HepG2 (cell line): ENCODE measurements around the gene S100A10. TPM values are rescaled to one million over a fixed set of nuclear protein-coding genes. Genes with fewer than 3 reads are reported as not detected.

Source experiments
- CBFB ChIP-seq: sonication (generic); formaldehyde crosslinking; IDR thresholded peaks from 2 replicates; pipeline ENCODE4 v1.4.0; 2020; ENCODE audit warnings: missing genetic modification reagents
- CENPBD1 ChIP-seq: sonication (generic); formaldehyde crosslinking; IDR thresholded peaks from 2 replicates; pipeline ENCODE4 v1.8.0; 2022; ENCODE audit warnings: missing genetic modification reagents, low read depth, mild to moderate bottlenecking, borderline replicate concordance
- ESRRA ChIP-seq: sonication (generic); formaldehyde crosslinking; IDR thresholded peaks from 2 replicates; pipeline ENCODE4 v1.5.1; 2020; ENCODE audit warnings: mild to moderate bottlenecking, low read depth, missing genetic modification reagents
- FOXC1 ChIP-seq: sonication (generic); formaldehyde crosslinking; IDR thresholded peaks from 2 replicates; pipeline ENCODE4 v1.8.0; 2022; ENCODE audit warnings: mild to moderate bottlenecking, missing genetic modification reagents, borderline replicate concordance
- FOXK1 ChIP-seq: sonication (generic); formaldehyde crosslinking; IDR thresholded peaks from 2 replicates; pipeline ENCODE4 v1.4.0; 2020; ENCODE audit warnings: low read depth, missing genetic modification reagents, borderline replicate concordance
- GZF1 ChIP-seq: sonication (generic); formaldehyde crosslinking; IDR thresholded peaks from 2 replicates; pipeline ENCODE4 v1.5.1; 2020; ENCODE audit warnings: mild to moderate bottlenecking, missing genetic modification reagents
- HNRNPLL ChIP-seq: fragments of 200-400 bp; formaldehyde crosslinking; IDR thresholded peaks from 2 replicates; pipeline ENCODE4 v1.6.1; 2017; ENCODE audit warnings: mild to moderate bottlenecking, low read depth, low read length; ENCODE audit not compliant: poor library complexity, severe bottlenecking
- MEIS2 ChIP-seq: sonication (generic); formaldehyde crosslinking; IDR thresholded peaks from 2 replicates; pipeline ENCODE4 v1.9.0; 2021; ENCODE audit warnings: mild to moderate bottlenecking, missing genetic modification reagents
- NFIC ChIP-seq: IDR thresholded peaks from 2 replicates; pipeline ENCODE4 v1.6.1; 2012; ENCODE audit warnings: mild to moderate bottlenecking, low read length, inconsistent platforms
- NR2F2 ChIP-seq: IDR thresholded peaks from 2 replicates; pipeline ENCODE4 v1.6.1; 2012; ENCODE audit warnings: low read depth, inconsistent platforms, borderline replicate concordance
- NR2F6 ChIP-seq, 2 experiments: IDR thresholded peaks; 2 replicates each; pipeline ENCODE4 v1.6.1; 2016; ENCODE audit warnings: antibody characterized with exemption in 1 of 2, mild to moderate bottlenecking in 1 of 2
- POLR2AphosphoS5 ChIP-seq: IDR thresholded peaks from 2 replicates; pipeline ENCODE4 v1.6.1; 2012; ENCODE audit warnings: low read depth, low read length
- RXRB ChIP-seq: IDR thresholded peaks from 2 replicates; pipeline ENCODE4 v1.6.1; 2016; ENCODE audit warnings: borderline replicate concordance, missing genetic modification reagents, missing compliant biosample characterization
- SALL1 ChIP-seq: sonication (generic); formaldehyde crosslinking; IDR thresholded peaks from 2 replicates; pipeline ENCODE4 v1.8.0; 2022; ENCODE audit warnings: mild to moderate bottlenecking, missing genetic modification reagents
- SAP130 ChIP-seq: IDR thresholded peaks from 2 replicates; pipeline ENCODE4 v1.6.1; 2016; ENCODE audit warnings: low read depth
- SOX13 ChIP-seq, 3 experiments: fragments of 450-650 bp in 1 of 3; sonication (generic) in 1 of 3; formaldehyde crosslinking in 1 of 3; IDR thresholded peaks in 2 of 3; conservative IDR thresholded peaks in 1 of 3; 2 replicates each; pipeline versions ENCODE4 v1.5.0 to v1.6.1; 2016 to 2020; ENCODE audit warnings: antibody characterized with exemption in 1 of 3, mild to moderate bottlenecking in 1 of 3, missing compliant biosample characterization in 1 of 3, missing genetic modification reagents in 1 of 3, moderate library complexity in 1 of 3
- SP5 ChIP-seq: IDR thresholded peaks from 2 replicates; pipeline ENCODE4 v1.6.1; 2016; ENCODE audit warnings: low read depth, borderline replicate concordance
- THRA ChIP-seq: sonication (generic); formaldehyde crosslinking; IDR thresholded peaks from 2 replicates; pipeline ENCODE4 v1.4.0; 2020; ENCODE audit warnings: missing genetic modification reagents, borderline replicate concordance
- ZFP62 ChIP-seq: sonication (generic); formaldehyde crosslinking; IDR thresholded peaks from 2 replicates; pipeline ENCODE4 v1.4.0; 2020; ENCODE audit warnings: missing genetic modification reagents
- ZNF180 ChIP-seq: sonication (generic); formaldehyde crosslinking; IDR thresholded peaks from 2 replicates; pipeline ENCODE4 v1.4.0; 2020; ENCODE audit warnings: low read depth, missing genetic modification reagents, borderline replicate concordance
- ZNF232 ChIP-seq: sonication (generic); formaldehyde crosslinking; IDR thresholded peaks from 2 replicates; pipeline ENCODE4 v1.4.0; 2020; ENCODE audit warnings: missing genetic modification reagents, borderline replicate concordance
- ZNF3 ChIP-seq: IDR thresholded peaks from 2 replicates; pipeline ENCODE4 v1.7.0; 2017; ENCODE audit warnings: inconsistent platforms
- ZNF670 ChIP-seq: sonication (generic); formaldehyde crosslinking; IDR thresholded peaks from 2 replicates; pipeline ENCODE4 v1.8.0; 2022; ENCODE audit warnings: mild to moderate bottlenecking, missing genetic modification reagents, borderline replicate concordance
- polyA plus RNA-seq, 8 experiments: library from polyadenylated mRNA; depleted of rRNA in 3 of 8; stranded (reverse) in 7 of 8; unstranded in 1 of 8; fragments of >200 nt; fragmentation: Illumina TruSeq in 4 of 8; extraction: Trizol in 4 of 8; gene quantifications; 2 replicates each; pipeline versions ENCODE4 v1.2.1 to v1.2.3, GENCODE V29; 2011 to 2016; ENCODE audit warnings: low read depth in 4 of 8, missing spikeins in 1 of 8, mixed read lengths in 1 of 8; ENCODE audit not compliant: insufficient read depth in 1 of 8
- total RNA-seq, 5 experiments: library from RNA; depleted of rRNA; stranded (reverse); fragments of >200 nt; fragmentation: Illumina TruSeq; extraction: Trizol; gene quantifications; 2 replicates each; pipeline ENCODE4 v1.2.3, GENCODE V29; 2016; ENCODE audit warnings: low read depth in 1 of 5
- TF ChIP-seq, protein P1 (sequence below): sonication (generic); formaldehyde crosslinking; IDR thresholded peaks from 2 replicates; pipeline ENCODE4 v1.9.0; 2022; ENCODE audit warnings: missing genetic modification reagents, mild to moderate bottlenecking, borderline replicate concordance
- TF ChIP-seq, protein P2 (sequence below): sonication (generic); formaldehyde crosslinking; IDR thresholded peaks from 2 replicates; pipeline ENCODE4 v1.4.0; 2020; ENCODE audit warnings: missing genetic modification reagents

S100A10 gene
- total and polyA plus RNA-seq, 2 of the 13 experiments (the other 11 are each of a cell fraction or from before 2014, with no cell fraction given) = 16.8 to 28.7 TPM

- TF ChIP-seq, protein P1, sequence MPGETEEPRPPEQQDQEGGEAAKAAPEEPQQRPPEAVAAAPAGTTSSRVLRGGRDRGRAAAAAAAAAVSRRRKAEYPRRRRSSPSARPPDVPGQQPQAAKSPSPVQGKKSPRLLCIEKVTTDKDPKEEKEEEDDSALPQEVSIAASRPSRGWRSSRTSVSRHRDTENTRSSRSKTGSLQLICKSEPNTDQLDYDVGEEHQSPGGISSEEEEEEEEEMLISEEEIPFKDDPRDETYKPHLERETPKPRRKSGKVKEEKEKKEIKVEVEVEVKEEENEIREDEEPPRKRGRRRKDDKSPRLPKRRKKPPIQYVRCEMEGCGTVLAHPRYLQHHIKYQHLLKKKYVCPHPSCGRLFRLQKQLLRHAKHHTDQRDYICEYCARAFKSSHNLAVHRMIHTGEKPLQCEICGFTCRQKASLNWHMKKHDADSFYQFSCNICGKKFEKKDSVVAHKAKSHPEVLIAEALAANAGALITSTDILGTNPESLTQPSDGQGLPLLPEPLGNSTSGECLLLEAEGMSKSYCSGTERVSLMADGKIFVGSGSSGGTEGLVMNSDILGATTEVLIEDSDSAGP (CRISPR knock-in tag) = no peak
- TF ChIP-seq FOXK1 (CRISPR knock-in tag) (no peak), ZNF232 (CRISPR knock-in tag) (no peak), FOXC1 (CRISPR knock-in tag) (no peak), SALL1 (no peak), GZF1 (peak; percentile 96; the same call in 1 of the 2 replicates), MEIS2 (CRISPR knock-in tag) (no peak), NFIC (peak; percentile 39; the same call in 1 of the 2 replicates), SAP130 (CRISPR knock-in tag) (0 out of 2 replicates have a peak, but pooled peaks have one; percentile 36), CENPBD1 (CRISPR knock-in tag) (no peak), NR2F2 (no peak), ZNF670 (CRISPR knock-in tag) (no peak), SP5 (CRISPR knock-in tag) (0 out of 2 replicates have a peak, but pooled peaks have one; percentile 15), RXRB (CRISPR knock-in tag) (no peak; the same call in 1 of the 2 replicates), POLR2AphosphoS5 (no peak), ZFP62 (CRISPR knock-in tag) (no peak), CBFB (CRISPR knock-in tag) (no peak), THRA (CRISPR knock-in tag) (no peak), ZNF3 (CRISPR knock-in tag) (no peak), ESRRA (CRISPR knock-in tag) (no peak), SOX13 (IDR thresholded peaks at IDR 0.05) (no peak), SOX13 (CRISPR knock-in tag; conservative IDR thresholded peaks at IDR 0.05 in 1 of 2, IDR thresholded peaks at IDR 0.05 in 1 of 2) (no peak), NR2F6 (IDR thresholded peaks at IDR 0.05) (0 out of 2 replicates have a peak, but pooled peaks have one; percentile 15), NR2F6 (CRISPR knock-in tag; IDR thresholded peaks at IDR 0.05) (peak; percentile 7; the same call in 1 of the 2 replicates), HNRNPLL (no peak), ZNF180 (no peak)
- TF ChIP-seq, protein P2, sequence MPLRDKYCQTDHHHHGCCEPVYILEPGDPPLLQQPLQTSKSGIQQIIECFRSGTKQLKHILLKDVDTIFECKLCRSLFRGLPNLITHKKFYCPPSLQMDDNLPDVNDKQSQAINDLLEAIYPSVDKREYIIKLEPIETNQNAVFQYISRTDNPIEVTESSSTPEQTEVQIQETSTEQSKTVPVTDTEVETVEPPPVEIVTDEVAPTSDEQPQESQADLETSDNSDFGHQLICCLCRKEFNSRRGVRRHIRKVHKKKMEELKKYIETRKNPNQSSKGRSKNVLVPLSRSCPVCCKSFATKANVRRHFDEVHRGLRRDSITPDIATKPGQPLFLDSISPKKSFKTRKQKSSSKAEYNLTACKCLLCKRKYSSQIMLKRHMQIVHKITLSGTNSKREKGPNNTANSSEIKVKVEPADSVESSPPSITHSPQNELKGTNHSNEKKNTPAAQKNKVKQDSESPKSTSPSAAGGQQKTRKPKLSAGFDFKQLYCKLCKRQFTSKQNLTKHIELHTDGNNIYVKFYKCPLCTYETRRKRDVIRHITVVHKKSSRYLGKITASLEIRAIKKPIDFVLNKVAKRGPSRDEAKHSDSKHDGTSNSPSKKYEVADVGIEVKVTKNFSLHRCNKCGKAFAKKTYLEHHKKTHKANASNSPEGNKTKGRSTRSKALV = no peak
Observed at GRCh38 chr1:151975311-151976014, 18.2 kb downstream of the S100A10 start (continued).
